IMR-90 (cell line): ENCODE measurements around the gene CHD9.

Experiments
- CEBPB ChIP-seq: IDR thresholded peaks from 2 replicates; pipeline ENCODE4 v1.6.1; 2012; ENCODE audit warnings: low read depth, low read length, improper control_type of control experiment
- CTCF ChIP-seq: conservative IDR thresholded peaks from 2 replicates; pipeline ENCODE4 v1.5.1; 2012; ENCODE audit warnings: mild to moderate bottlenecking, low read depth, low read length, improper control_type of control experiment
- MAFK ChIP-seq: IDR thresholded peaks from 2 replicates; pipeline ENCODE4 v1.6.1; 2012; ENCODE audit warnings: low read depth, low read length, improper control_type of control experiment
- POLR2A ChIP-seq: IDR thresholded peaks from 2 replicates; pipeline ENCODE4 v1.6.1; 2012; ENCODE audit warnings: mild to moderate bottlenecking, low read depth, low read length
- RAD21 ChIP-seq: IDR thresholded peaks from 2 replicates; pipeline ENCODE4 v1.6.1; 2012; ENCODE audit warnings: low read length, improper control_type of control experiment
- RCOR1 ChIP-seq: IDR thresholded peaks from 2 replicates; pipeline ENCODE4 v1.6.1; 2012; ENCODE audit warnings: mild to moderate bottlenecking, low read length, improper control_type of control experiment; ENCODE audit not compliant: insufficient replicate concordance
- SMC3 ChIP-seq: fragments of 150-350 bp; IDR thresholded peaks from 2 replicates; pipeline ENCODE4 v1.6.1; 2016; ENCODE audit warnings: low read depth, mild to moderate bottlenecking, antibody characterized with exemption, low read length, moderate library complexity
- USF2 ChIP-seq: fragments of 150-350 bp; IDR thresholded peaks from 2 replicates; pipeline ENCODE4 v1.6.1; 2017; ENCODE audit warnings: mild to moderate bottlenecking, antibody characterized with exemption, low read length, low read depth

- TF ChIP-seq POLR2A (no peak), CTCF (no peak), CEBPB (no peak), RCOR1 (no peak), RAD21 (no peak), USF2 (no peak), MAFK (no peak), SMC3 (no peak)
Measured at GRCh38 chr16:53115047-53115446, 60.3 kb downstream of the CHD9 start.
